ENCODE measurements around the gene TM4SF18.

DNA sequence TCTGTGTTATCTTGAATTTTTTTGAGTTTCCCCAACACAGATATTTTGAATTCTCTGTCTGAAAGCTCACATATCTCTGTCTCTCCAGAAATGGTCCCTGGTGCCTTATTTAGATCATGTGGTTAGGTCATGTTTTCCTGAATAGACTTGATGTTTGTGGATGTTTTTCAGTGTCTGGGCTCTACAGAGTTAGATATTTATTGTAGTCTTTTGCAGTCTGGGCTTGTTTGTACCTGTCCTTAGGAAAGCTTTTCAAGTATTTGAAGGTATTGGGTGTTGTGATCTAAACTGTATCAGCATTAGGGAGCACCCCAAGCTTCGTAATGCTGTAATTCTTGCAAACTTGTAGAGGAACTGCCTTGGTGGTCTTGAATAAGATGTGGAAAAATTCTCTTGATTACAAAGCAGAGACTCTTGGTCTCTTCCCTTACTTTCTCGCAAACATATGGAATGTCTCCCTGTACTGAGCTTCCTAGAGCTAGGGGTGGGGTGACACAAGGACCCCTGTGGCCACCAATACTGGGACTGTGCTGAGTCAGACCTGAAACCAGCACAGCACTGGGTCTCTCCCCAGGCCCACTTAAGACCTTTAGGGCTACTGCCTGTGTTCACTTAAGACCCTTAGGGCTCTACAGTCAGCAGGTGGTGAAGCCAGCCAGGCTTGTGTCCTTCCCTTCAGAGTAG, 26.5 kb downstream of the TM4SF18 start:
- TF ChIP-seq EZH2 (IDR thresholded peaks at IDR 0.05): no peak
- TF ChIP-seq POLR2AphosphoS5 (IDR thresholded peaks at IDR 0.05; ENCODE audit: borderline replicate concordance, low read depth, low read length): no peak
